GM21723 (cell line): ENCODE measurements around the gene TTBK2.
"Not testable (repeated sequence)": the region's sequence is repeated elsewhere in the genome, so short reads cannot be mapped to it uniquely, and the experiment has no call there.

Experiments
- ATAC-seq: cut with Tn5 transposase; IDR thresholded peaks from one replicate; pipeline ENCODE4 v1.9.1; 2021; ENCODE audit warnings: mild to moderate bottlenecking, moderate library complexity; ENCODE audit not compliant: unreplicated experiment

The TTBK2 gene

GRCh38 chr15:42920519-42921341 is at the start of gene TTBK2:
TSS of gene TTBK2 (minus strand) at chr15:42920778. CDS start at chr15:42878617, 42,161 bp downstream.
- ATAC-seq = peak; percentile 86

- no peak for ATAC-seq
Observed at GRCh38 chr15:42964476-42964875, 43.9 kb upstream of the TTBK2 start.

GRCh38 chr15:42955518-42955917 is 34.9 kb upstream of the TTBK2 start:
- ATAC-seq = no peak

GRCh38 chr15:42954291-42954690 is 33.7 kb upstream of the TTBK2 start:
- no peak for ATAC-seq

GRCh38 chr15:42948898-42949297 is 28.3 kb upstream of the TTBK2 start:
- ATAC-seq = not testable (repeated sequence)

- ATAC-seq = no peak
Observed at GRCh38 chr15:42940527-42940926, 19.9 kb upstream of the TTBK2 start.

- ATAC-seq = no peak
Observed at GRCh38 chr15:42939841-42940240, 19.3 kb upstream of the TTBK2 start.

GRCh38 chr15:42937143-42937542 is 16.6 kb upstream of the TTBK2 start:
- no peak for ATAC-seq

- no peak for ATAC-seq
Observed at GRCh38 chr15:42933886-42934667, 13.5 kb upstream of the TTBK2 start.

- no peak for ATAC-seq
Observed at GRCh38 chr15:42932833-42933515, 12.4 kb upstream of the TTBK2 start.

GRCh38 chr15:42931702-42932486 is 11.3 kb upstream of the TTBK2 start:
- no peak for ATAC-seq

- no peak for ATAC-seq
Observed at GRCh38 chr15:42929306-42929848, 8.8 kb upstream of the TTBK2 start.

- ATAC-seq = peak; percentile 20
Observed at GRCh38 chr15:42921342-42921731, 759 bp upstream of the TTBK2 start.

GRCh38 chr15:42919799-42920518 is 619 bp downstream of the TTBK2 start:
- peak; percentile 32 for ATAC-seq

GRCh38 chr15:42919308-42919707 is 1.3 kb downstream of the TTBK2 start:
- no peak for ATAC-seq

GRCh38 chr15:42918047-42918446 is 2.5 kb downstream of the TTBK2 start:
- no peak for ATAC-seq

GRCh38 chr15:42915654-42916315 is 4.8 kb downstream of the TTBK2 start:
- ATAC-seq = no peak

GRCh38 chr15:42914728-42915497 is 5.7 kb downstream of the TTBK2 start:
- no peak for ATAC-seq
